NCI-H1694 (cell line): ENCODE measurements around the gene FAM83B.
"Not testable (repeated sequence)": the region's sequence is repeated elsewhere in the genome, so short reads cannot be mapped to it uniquely, and the experiment has no call there.

Experiments
- DNase-seq: peaks from one replicate; lab custom pipeline; 2025; lab: John Stamatoyannopoulos, UW

Gene FAM83B, protein sequence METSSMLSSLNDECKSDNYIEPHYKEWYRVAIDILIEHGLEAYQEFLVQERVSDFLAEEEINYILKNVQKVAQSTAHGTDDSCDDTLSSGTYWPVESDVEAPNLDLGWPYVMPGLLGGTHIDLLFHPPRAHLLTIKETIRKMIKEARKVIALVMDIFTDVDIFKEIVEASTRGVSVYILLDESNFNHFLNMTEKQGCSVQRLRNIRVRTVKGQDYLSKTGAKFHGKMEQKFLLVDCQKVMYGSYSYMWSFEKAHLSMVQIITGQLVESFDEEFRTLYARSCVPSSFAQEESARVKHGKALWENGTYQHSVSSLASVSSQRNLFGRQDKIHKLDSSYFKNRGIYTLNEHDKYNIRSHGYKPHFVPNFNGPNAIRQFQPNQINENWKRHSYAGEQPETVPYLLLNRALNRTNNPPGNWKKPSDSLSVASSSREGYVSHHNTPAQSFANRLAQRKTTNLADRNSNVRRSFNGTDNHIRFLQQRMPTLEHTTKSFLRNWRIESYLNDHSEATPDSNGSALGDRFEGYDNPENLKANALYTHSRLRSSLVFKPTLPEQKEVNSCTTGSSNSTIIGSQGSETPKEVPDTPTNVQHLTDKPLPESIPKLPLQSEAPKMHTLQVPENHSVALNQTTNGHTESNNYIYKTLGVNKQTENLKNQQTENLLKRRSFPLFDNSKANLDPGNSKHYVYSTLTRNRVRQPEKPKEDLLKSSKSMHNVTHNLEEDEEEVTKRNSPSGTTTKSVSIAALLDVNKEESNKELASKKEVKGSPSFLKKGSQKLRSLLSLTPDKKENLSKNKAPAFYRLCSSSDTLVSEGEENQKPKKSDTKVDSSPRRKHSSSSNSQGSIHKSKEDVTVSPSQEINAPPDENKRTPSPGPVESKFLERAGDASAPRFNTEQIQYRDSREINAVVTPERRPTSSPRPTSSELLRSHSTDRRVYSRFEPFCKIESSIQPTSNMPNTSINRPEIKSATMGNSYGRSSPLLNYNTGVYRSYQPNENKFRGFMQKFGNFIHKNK

DNA sequence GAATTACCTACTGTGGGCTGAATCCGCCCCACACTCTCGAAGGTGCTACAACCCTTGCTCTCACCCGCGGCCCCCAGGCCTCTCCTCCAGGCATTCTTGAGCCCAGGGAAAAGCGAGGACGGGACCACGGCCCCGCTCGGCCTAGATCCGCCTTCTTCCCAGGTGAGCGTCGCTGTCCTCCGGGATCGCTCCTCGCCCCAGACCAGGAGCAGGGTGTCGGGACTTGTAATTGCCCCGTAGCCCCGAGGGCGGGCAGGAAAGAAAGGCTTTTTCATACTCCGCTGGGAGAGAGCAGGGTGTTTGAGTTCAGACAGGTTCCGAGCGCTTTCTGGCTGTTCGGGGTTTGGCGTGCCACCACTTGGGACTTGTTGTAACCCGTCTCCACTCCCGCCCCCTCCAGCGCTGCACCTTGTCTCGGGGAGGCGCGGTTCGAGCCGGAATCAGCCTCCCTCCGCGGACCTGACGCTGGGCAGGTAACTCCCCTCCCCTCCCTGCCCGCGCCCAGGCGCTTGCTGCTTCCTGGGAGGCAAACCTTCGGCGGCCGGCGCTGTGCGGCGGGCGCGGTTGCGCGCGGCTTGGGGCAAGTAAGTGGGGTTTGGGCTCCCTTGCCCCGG is at the start of gene FAM83B:
FAM83B (plus strand) TSS at position 529 of the 614 bp plus-strand sequence. CDS start 23,476 bp downstream, outside the sequence.
- DNase-seq = no peak

DNA sequence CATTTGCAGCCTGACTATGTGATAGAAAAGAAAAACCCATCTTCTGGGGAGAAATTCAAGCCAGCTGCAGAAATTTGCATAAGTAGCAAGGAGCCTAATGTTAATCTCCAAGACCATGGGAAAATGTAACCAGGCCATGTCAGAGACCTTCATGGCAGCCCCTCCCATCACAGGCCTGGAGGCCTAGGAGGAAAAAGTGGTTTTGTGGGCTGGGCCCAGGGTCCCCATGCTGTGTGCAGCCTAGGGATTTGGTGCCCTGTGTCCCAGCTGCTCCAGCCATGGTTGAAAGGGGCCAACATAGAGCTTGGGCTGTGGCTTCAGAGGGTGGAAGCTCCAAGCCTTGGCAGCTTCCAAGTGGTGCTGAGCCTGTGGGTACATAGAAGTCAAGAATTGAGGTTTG is 49.7 kb upstream of the FAM83B start:
- DNase-seq = not testable (repeated sequence)

DNA sequence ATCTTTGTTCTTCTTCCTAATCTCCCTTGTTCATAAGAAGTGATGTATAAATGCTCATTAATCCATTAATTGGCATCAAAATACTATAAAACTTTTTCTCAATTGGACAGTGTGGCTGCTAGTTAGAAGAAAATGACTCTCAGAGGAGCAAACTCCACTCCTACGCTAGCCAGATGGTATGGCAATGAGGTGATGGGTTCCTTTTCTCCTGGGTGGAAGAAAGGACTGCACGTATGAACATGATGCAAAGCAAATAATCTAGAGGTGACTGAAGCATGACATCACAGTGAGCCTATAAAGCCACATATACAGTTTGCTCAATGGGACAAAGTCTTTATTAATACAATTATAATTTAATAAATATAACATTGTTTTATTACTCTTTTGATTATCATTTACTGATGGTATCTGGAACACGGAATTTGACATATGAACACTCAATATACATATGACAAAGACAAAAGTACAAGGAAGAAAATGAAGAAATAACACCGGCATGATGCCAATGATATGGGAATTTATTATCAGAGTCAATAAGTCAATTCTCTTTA is 46.4 kb upstream of the FAM83B start:
- DNase-seq = no peak

DNA sequence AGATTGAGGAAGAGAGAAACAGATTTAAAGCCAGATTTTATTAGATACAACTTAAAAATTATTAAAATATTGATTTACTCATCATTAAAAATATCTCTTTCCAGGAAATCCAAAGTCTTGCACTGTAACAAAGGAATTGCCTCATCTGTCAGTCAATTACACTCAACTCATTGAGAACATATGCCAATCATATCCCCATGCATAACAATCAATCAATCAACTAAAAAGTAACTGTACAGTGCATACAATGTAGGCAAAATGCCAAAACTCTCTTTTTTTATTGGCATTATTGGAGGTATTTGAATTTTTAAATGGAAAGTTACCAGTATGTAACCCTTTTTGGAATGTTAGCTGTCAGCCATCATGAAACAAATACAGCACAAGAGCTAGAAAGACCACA is 45.3 kb upstream of the FAM83B start:
- DNase-seq = no peak

DNA sequence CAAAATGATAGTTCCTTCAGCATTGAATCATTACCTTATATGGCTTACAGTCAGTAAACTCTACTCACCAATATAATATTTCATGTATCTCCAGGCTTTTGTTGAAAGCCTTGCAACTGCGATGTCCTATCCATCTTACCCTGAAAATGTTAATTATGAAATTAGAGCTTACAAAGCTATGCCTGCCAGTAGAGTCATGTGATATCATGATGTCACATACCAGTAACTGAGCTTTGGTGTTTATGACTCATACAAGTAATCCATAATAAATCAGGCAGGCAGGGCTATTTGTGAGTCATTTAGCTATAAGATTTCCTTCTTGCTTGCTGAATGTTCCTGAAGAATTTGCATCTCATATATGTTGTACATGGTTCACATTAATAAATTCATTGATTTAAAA is 44.9 kb upstream of the FAM83B start:
- no peak for DNase-seq

DNA sequence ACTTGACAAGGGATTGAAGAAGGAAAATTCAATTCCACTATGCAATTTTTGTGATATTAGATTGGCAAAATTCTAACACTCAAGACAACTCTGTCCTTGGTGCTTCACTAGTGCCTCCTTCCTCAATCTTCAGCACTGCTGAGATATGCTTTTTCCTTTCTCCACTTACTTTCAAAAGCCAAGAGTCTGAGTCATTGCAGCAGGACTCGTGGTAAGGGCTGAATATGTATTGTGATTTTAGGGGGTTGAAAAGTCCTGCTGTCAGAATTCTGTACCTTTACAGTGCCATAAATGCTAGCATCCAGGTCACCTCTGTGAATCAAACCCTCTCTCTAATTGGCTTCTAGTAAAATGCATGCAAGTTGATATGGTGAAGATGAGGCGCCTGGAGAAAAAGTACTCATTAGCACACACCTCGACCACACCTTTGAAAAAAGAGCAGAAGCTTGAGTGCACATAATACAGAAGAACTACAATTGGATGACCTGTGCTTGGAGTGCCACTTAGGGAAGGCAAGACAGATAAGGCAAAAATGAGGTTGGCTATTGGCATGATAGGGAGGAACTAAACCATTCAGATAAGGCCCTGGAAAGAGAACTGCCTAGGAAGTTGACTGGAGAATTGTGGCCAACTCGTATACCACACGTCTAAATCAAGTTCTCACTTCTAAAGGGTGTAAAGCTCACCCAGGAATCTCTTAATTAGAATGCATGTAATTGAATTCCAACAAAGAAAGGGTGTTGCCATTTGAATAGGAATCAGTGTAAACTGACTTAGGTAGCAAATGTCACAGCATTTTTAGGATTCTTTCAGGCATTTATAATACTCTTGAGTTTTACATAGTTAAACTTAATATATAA is 43.6 kb upstream of the FAM83B start:
- DNase-seq = no peak

DNA sequence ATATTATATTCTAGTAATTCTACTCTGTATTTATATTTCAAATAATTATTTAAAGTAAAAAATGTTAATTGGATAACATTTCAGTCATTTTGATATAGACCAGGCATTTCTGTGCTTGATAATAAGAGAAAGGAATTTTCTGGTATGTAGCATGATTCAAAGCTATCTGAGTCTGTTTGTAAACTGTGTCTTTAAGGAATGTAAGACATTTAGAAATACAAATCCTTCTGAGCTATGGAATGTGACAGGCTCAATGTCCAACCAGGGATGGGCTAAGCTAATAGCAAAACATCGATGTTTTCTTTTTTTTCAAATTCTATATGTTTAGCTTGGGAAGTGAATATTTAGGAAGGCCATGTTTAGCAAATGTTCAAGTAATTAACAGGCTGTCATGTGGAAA is 41.5 kb upstream of the FAM83B start:
- no peak for DNase-seq

DNA sequence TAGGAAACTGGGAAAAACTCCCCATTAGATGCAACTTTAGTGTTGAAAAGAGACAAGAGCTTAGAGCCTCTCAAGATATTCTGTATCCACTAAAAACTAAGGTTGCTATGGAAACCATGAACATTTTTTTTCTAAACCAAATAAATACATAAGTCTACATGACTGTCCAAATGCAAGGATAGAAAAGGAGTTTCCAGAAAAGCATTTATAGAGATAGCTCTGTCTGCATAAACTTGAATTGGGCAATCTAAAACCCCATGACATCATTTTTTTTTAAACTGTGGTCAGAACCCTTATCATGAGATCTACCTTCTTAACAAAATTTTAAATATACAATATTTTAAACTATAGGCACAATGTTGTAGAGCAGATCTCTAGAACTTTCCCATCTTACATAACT is 36.4 kb upstream of the FAM83B start:
- no peak for DNase-seq

DNA sequence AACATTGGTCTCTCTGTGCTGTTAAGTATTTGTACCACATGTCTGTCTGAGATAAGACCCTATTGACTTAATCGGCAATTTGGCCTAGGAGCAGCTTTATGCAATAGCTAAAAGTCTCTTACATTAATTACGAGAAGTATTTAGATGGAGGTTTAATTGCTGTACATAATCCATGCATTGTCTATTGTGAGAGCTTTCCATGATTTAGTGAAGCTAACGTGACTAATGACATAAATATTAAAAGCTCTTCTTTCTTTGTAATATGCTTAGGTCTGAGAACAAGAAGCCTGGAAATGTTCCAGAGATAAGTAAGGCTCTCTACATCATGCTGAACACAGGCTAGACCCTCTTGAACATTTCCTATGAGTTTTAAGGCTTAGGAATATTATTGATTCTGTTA is 32.7 kb upstream of the FAM83B start:
- no peak for DNase-seq

DNA sequence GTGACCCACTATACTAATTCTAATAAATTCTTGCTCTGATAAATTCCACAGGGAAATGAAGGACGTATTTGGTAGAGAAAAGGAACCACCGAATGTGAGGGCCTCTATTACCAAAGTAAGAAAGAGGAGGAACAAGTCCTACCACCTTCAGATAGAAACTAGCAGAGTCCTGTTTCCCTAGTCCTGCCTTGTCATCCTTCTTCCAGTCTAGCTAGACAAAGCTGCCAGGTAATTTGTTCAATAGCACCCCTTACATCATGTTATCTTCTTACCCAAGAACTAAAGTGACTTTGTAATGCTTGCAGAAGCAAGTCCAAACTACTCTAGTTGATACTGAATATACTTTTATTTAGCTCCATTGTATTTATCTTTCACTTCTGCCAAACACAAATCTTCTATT is 29.3 kb upstream of the FAM83B start:
- DNase-seq = no peak

DNA sequence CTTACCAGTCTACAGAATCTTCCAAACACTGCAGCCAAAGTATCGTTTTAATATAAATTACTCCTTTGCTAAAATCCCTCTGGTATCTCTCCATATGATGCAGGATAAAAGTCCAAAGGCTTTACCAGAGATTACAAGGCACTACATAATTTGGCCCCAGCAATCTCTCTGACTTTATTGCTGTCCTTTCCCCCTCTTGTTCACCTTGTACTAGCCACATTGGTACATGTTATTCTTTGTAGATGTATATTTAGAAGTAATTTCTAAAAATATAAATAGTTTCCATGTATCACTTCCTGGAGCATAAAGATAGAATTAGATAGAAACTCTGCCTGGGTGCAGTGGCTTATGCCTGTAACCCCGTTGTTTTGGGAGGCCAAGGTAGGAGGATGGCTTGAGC is 28.7 kb upstream of the FAM83B start:
- DNase-seq = no peak

DNA sequence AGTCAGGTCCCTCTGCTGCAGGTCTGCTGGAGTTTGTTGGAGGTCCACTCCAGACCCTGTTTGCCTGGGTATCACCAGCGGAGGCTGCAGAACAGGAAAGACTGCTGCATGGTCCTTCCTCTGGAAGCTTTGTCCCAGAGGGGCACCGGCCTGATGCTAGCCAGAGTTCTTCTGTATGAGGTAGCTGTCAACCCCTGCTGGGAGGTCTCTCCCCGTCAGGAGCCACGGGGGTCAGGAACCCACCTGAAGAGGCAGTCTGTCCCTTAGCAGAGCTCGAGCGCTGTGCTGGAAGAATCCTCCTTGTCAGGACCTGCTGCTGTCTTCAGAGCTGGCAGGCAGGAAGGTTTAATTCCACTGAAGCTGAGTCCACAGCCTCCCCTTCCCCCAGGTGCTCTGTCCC is 22.3 kb upstream of the FAM83B start:
- DNase-seq = not testable (repeated sequence)

DNA sequence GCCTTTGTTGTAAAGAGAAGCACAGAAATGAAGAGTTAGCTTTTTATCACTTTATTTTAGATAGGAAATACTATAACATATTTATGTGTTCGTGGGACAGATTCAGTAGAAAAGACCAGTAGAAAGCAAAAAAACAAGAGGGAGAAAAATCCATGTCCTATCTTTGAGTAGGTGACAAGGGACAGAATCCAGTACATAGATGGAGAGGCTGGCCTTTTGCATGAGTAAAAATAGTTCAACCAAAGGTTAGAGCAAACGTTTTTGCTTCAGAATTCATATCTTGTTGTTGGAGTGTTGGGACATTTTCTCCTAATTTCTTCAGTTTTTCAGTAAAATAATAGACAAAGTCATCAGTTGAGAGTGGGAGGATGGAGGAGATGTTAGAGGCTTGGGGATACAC is 19.6 kb upstream of the FAM83B start:
- DNase-seq = no peak

DNA sequence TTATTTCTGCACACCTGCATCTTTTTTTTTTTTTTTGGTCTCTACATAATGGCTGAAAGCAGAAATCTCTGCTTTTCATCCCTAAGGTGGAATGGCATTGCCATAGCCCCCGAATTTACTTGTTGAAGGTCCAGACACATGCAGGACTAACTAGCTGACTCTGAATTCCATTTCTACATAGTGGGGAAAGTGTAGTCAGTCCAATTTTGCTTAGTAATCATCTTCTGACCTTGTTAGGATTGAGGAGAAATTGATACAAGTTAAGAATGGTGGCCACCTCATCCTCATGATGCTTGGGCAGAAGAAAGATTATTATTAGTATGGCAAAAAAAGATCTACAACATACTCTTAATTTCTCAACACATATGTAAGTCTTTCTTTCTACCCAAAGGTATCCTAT is 16.4 kb upstream of the FAM83B start:
- no peak for DNase-seq

DNA sequence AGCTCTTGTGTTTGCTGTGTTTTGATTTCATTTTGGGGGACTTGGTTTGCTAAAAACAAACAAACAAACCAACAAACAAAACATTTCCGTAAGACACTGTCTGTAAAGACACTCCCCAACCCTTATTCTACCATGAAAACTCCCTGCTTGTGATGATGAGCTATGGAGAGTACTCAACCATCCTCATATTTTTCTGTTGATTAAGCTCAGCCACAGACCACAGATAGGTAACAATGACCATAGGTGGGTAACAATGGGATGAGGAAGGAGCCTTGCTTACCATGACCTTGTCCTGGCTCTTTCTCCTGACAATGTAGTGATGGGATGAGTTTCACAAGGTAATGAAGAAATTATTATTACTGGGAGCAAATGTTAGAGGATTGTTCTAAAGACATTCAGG is 11.4 kb upstream of the FAM83B start:
- DNase-seq = no peak

DNA sequence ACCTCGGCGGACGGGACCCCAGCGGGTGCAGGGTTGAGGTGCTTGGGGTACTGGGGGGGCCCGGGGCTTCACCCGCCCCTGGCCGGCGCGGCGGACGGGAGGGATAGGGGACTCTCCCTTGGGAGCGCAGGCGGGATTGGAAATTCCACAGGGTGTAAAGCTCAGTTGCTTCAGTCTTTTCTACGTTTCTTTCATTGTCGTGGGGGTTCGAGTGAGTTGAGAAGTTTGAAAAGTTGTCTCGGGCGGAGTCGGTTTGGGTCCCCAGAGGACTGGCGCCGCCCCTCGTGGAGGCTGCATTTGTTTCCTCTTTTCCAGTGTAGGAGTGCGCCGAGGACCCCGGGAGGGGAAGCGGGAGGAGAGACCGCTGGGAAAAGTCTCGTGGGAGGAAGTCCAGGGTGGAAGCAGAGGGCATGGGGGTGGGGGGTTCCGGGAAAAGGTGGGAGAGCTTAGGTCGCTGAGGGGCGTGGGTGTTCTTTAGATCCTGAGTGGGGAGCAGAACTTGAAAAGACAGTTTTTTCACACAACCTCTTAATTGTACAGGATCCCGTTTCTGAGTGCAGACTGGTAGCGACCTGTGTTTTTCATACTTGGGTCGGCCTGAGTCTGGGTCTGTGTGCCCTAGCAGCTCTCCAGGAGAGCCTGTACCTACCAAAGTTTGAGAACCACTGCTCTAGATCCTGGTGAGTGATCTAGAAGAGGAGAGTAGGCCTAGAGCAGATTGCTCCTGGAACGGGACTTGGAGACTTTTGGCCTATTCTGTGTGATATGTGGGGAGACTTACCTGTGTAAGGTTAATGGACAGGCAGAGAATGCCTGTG is 495 bp downstream of the FAM83B start:
- no peak for DNase-seq

DNA sequence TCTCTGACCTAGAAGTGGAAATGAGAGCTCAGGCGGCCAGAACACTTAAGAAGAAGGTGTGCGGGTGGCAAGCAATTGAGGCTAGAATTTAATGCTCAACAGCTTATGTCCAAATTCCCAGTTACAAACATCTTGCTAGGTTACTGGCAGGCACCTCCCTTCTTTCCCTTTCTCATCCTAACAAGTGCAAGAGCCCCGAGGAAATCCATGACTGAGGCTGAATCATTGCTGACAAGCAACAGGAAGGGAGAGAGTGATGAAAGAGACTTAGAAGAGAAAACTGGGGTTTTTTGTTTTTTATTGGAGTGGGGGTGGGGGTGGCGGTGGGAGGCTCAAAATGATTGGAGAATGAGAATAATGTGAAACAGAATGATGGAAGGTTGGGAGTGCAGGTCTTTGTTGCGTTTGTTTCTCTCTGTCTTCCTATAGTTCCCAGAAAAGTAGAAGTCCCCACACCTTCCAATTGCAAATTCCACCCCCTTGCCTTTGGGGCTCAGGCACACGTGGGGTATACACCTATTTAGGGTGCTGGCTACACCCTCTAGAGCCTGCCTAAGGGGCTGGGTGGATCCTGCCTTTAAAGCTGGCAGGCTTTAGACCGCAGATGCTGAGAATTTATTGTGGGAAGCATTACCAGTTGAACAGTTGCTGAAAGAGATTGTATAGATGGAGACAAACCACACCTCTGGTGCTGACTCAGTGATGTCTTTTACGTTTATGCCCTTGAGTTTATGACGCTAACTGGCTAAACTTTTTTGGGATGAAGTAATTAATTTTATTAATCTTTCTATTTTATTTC is 1.4 kb downstream of the FAM83B start:
- DNase-seq = no peak

DNA sequence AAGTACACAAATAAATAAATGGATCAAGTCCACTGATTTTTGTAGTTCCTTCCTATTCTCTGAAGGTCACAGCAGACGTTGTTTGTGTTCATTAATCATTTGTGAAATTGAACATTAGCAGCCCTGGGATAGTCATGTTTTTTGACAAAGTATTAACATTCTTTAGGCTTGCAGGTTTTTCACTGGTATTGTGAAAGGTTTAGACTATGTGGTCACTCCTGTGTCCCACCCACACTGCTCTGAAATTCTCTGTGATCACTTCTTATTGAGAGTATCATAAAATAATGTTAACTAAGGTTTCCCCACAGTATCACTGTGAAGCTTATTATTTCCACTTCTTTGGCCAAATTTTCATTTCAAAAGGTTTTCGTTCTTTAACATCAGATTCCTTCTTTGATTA is 3.5 kb downstream of the FAM83B start:
- no peak for DNase-seq

DNA sequence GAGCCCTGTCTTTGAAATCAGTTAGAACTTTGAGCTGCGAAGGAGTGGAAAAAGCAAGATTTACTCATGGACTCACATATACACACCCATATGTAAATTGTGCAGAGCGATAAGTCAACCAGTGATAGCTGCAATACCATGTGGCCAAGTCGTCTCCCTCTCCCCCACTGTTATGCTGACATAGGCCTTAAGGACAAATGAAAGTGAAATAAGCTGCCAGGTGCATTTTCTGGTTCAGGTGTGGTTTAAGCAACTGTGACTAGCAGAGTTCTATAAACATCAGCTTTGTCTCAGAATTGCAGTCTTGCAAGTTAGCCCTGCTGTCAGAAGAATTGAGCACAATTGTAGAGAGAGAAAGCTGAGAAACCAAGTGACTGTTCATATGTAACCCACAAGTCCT is 9.6 kb downstream of the FAM83B start:
- DNase-seq = no peak

DNA sequence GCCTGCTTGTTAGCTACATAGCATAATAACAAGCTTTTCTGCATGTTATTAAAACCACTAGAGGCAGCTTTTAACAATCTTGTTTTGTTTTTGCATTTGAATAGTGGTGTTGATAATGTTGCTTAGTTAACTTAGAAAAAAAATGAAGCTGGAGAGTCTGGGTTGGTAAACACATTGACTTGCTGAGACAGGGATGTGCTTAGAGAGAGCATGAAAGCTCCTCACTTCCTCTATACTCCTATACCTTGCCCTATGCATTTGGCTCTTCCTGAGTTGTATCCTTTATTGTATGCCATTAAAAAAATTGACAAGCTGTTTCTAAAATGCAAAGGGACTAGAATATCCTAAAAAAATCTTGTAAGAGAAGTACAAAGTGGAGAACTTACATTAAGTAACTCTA is 13.6 kb downstream of the FAM83B start:
- no peak for DNase-seq
